ENCODE results near the gene SNPH.

The SNPH gene

DNA sequence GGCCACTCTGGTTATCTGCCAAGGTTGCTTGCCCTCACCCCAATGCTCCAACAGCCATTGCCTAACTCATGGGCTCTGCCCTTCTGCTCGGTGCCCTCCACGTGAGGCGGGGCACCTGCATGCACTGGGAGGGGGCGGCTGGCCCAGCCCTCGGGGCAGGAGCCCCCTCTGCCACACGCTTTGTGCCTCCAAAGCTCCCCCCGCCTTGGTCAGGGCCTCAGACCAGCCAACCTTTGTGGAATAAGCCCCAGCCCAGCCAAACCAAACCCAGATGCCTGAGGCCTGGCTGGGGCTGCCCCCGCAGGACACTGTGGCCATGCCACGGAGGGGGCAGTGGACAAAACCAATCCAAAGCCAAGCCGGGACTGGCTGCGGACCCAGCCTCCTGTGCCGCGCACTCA, 41.5 kb downstream of the SNPH start:
- DNase-seq: no peak

DNA sequence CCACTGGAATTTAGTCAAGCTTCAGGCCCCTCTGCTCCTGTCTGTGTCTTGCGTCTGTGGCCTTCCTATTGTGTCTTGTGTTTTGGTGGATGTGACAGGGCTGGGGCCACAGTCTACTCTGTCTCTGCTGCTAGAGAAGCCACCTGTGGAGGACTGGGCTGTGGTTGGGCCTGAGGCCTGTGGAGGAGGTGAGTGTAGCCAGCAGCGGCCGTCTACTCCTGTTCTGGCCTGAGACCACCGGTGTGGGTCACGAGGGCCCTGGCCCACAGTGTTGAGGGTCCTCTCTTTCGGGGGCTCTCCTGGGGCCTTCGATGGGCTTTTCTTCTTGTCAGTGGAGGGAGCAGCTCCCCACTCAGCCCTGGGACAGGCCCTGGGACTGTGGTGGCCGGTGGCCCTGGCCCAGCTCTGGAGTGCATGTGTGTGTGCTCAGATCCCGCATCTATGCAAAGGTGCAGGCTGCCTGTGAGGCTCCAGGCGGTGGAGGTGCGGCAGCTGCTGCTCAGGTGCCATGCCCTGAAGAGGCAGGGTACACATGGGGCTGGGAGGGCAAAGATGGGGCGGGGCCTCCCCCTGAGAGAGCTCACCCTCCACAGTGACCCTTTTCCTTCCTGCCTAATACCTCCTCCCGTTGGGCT, 42.1 kb downstream of the SNPH start:
- DNase-seq: no peak

DNA sequence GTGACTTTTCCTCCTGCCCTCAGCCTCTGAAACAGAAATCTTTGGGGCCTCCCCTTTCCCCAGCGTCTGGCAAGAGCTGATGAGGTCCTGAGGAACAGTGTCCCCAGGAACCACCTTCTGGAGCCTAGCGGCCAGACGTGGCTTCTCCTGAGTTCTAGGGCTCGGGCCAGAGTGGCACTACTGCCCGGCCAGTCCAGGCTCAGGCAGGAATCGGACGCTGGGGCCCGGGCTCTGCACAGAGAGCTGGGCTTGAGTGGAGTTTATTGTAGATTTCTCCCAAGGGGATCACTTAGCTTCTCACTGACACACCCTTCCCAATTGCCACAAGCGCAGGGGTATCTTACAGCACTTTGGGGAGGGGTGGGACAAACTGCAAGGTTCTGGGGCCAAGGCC, 42.6 kb downstream of the SNPH start:
- no peak for DNase-seq

DNA sequence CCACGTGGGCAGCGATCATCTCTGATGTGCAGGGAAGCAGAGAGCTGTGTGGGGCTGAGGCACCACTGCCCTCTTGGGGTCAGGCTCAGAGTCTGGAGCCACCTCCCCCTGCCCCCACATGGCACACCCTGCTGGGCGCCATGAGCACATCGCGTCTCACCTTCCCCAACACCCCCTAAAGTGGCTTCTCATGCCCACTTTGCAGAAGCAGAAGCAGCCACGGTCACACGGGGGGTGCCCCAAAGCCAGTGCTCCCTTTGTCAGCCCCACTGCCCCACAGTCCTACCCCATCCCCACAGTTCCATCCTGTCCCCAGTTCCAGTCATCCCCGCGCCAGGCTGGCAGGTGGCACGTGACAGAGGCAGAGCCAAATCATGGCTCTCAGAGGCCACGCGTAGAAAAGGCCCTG, 43.3 kb downstream of the SNPH start:
- no peak for DNase-seq

DNA sequence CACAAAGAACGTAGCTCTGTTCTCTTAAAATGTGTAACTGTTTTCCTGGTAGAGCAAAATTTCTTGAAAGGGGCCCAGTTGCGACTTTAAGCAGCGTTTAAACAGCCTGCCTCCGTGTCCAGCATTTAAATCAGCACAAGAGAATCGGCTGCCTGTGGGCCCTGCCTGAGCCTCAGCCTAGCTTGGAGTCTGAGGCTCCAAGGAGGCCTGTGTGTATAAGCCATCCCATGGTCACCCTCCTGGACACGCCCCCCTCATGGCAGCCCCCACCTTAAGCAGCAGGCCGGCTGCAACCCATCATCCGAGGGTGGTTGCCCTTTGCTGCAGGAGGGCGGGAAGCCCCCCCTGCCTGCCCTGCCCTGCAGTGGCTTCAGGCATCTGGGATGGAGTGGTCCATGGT, 44.0 kb downstream of the SNPH start:
- DNase-seq: no peak

DNA sequence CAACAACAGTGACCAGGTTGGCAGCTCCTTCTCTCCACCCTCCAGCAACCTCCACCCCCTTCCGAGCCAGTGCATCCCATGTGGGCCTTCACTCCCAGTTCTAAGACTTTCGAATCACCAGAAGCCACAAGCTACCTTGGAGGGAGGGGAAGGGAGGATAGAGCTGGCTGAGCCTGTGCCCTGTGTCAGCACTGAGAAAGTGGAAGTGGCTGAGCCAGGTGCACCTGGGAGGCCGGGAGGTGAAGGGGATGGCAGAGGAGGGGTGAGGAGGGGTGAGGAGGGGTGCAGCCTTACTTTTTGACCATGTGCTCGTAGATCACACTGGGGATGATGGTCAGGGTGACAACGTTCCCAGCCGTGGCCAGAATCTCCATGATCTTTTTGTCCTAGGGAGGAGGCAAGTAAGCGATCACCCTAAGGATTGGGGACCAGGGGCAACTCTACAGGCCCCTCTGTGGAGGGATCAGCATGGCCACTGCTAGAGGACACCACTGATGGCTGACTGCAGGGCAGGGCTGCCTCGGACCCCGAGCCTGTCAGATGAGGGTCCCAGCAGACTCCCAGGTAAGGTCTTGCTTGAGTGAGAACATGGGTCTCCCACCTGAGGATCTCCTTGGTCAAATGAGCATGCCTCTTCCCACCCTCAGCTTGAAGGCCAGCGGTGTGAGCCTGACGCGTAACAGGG, 44.6 kb downstream of the SNPH start:
- no peak for DNase-seq

DNA sequence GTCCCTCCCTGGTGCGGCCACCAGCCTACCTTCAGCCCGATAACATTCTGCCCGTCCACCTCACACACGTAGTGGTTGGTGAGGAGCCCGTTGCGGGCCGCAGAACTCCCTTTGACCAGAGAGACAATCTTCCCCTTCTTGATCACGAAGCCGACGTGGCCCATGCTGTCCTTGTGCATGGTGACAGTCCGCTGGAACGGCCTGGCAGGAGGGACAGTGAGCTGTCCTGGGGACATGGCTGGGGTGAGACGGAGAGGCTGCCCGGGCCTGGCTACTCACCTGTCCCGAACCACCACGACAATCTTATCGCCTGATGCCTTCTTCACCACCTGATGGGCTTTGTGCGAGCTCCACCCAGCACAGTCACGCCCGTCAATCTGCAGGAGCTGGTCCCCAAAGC, 46.2 kb downstream of the SNPH start:
- no peak for DNase-seq

DNA sequence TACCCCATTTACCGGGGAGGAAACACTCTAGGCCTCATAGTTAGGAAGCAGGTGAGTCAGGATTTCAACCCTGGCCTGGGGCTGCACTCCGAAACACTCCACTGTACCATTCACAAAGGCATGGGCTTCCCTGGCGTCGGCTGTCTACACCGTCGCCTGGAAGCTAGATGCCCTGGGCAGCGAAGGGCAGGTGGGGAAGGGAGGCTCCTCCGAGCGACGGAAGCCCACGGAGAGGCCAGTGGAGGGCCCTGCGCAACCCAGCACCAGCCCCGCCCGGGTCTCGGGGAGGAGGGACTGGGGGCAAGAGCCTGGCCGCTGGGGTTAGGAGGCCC, 46.8 kb downstream of the SNPH start:
- DNase-seq: no peak

DNA sequence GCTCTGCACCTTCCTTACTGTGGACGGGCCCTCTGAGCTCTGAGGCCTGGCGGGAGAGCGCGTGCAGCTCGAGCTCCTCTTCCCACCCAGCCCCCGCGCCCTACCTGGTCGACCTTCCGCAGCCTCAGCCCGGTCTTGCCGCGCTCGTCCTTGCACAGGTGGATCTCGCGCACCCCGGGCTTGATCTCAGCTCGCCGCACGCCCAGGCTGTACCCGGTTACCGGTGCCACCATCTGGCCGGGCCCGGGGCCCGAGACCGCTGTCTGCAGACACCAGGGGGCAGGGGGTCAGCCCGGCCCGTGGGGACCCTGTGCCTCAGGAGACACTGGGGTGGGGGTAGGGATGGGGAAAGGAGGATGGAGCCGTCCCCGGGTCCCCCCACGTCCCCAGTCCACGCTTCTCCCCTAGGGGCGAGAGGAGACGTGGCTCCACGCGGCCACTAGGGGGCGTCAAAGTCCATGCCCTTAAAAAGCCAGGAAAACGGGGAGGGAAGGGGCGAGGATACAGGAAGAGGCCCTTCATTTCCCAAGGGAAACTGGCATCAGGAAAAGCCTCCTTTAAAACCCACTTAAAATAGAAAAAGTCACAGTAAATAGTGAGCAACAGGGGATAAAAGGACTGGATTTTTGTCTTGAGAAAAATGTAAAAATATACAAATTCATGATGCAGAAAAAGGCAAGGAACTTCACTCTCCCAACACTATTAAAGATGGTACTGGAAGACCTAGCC, 47.3 kb downstream of the SNPH start:
- peak; percentile 60 to 64 for DNase-seq

DNA sequence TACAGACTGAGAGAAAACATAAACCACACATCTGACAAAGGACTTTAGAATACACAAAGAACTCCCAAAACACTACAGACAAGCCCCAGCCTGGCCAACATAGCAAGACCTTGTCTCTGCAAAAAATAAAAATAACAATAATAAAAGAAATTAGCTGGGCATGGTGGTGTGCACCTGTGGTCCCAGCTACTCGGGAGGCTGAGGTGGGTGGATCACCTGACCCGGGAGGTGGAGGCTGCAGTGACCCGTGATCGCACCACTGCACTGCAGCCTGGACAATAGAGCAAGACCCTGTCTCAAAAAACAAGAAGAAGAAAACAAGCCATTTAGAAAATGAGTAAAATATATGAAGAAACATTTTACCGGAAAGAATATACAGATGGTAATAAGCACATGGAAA, 49.7 kb downstream of the SNPH start:
- no peak for DNase-seq

DNA sequence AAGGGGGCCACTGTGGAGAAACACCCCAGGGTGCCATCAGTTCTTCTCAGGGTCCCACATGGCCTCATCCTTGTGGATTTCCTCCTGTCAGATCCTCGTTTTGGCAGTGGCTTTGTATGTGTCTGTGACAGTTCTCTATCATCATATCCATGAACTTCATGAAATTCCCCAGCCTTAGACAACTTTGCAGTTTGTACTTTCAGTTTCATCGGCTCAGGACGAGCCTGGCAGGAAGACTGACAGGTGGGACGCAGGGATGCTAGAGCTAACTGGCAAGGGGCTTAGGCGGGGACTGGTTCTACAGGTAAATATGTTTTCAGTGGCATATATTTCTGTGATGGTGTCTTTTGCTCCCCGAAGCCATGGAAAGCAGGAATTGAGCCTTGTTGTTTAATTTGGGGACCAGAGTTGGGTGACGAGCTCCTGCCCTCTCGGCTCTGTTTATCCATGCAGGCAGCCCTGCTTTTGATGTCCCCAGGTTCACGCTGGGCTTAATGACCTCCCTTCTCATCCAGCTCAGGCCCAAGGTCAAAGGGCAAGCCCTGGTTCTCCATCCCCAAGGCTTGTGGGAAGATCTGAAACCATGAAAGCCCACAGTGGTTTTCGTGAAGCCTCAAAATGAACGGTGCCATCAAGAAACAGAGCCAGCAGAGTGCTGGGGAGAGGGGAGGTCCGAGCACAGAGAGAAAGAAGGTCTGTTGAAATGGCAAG, 51.6 kb downstream of the SNPH start:
- no peak for DNase-seq

DNA sequence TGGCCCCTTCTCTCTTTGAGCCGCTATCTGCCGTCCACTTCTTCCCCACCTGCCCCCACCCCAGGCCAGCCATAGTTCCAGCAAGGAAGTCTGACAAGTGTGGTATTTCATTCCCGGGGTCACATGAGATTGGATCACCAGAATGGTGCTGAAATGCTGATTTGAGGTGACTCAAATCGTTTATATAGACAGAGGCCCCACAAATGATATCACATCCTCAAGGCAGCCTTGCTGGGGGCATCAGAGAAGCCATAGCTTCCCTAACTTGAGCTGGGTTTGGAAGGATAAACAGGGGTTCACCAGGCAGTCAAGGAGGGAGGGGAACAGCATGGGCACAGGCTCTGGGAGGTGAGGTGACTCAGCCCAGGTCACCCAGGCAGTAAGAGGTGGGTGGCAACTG, 53.0 kb downstream of the SNPH start:
- no peak for DNase-seq

DNA sequence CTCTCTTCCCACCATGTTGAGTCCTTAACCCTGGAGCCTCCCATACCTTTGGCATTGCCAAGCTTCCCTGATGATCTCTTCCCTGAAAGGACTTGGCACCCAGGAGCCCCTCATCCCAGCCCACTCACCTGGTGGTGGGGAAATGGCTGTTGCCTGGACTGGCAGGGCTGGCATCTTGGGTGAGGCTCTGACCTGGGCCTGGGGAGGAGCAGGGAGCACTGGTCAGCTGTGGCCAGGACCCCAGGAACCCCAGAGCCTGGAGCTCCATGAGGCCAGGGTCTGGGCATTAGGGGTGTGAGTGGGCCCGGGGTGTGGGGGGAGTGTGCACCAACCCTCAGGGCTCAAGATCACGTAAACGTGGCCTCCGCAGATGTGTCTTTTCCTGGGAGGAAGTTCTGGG, 53.4 kb downstream of the SNPH start:
- DNase-seq: no peak

DNA sequence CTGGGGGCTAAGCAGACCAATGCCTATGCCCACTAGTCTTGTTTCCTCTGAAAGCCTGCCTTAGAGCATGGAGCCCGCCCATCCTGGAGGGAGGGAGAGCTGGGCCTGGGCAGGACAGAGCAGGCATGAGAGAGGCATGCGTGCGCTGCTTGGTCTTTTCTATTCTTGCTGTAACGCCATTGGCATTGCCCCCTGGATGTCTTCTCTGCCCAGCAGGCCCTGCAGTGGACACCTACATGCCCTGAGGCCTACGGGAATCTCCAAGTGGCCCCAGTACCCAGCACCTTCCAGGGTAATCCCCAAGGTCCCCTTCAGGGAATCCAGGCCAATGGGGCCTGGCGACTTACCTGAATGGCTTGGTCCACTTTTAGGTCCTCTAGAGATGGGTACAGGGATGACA, 53.9 kb downstream of the SNPH start:
- DNase-seq: no peak

DNA sequence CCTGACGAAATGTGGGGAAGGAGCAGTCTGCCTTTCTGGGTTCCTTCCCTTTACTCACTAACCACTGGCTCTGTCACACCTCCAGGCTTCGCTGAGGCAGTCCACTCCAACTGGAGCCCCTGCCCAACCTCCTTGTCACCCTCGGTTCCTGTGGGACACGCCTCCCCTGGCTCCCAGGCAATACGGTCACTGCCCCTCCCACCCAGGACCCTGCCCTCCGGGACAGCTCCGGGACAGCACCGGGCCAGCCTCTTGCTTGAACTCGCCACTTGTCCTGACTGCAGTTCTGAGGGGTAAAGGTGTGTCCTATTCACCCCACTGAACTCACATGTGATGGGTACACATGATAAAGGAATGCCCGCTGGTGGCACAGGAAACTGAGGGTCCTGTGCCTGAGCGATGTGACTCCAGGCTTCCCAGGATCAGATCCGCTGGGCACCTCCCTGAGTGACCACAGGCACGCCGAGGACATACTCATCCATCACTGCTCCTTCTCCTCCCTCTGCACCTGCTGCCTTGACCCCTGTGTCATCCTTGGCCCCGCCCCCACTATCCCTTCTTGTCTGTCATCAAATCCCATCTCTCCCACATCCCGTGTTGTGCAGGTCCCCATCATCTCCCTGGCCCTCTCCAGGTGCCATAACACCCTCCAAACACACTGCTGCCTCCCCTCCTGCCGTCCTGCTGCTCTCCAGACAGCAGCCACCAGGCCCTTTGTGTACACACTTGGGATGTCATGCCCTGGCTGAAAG, 55.0 kb downstream of the SNPH start:
- no peak for DNase-seq

DNA sequence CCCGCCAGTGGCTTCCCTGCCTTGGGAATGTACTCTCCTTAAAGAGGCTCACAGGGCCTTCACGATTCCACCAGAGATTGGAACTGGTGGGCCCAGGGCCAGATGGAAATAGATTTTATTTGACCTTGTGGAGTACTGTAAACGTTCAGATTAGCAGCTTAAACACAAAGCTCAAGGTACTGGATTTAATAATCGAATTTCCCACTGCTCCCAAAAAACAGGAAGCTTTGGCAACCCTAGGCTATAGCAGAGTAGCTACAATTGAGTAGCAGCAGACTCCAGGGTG, 55.5 kb downstream of the SNPH start:
- DNase-seq: no peak

DNA sequence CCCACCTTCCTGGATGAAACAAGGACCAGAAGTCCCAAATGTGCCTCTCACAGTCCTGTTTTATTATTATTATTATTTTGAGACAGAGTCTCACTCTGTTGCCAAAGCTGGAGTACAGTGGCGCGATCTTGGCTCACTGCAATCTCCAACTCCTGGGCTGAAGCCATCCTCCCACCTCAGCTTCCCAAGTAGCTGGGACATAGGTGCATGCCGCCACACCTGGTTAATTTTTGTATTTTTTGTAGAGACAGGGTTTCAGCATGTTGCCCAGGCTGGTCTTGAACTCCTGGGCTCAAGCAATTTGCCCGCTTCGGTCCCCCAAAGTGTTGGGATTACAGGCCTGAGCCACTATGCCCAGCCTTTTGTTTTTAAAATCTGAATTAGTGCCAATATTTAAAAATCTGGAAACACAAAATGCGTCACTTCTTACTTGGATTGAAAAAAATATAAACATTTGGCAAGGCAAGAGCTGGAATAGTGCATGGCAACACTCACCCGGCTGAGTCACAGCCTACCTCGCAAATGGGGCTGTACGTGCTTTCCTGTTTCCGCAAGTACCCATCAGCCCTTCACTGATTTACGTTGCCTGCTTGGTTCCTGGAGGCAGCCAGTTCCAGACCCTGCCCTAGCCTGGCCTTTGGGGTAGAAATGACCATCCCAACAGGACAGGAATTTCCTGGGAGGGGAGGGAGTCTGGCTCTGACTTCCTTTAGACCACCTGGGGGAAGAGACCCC, 56.6 kb downstream of the SNPH start:
- DNase-seq: peak in 1 of 2 donors; percentile 48

DNA sequence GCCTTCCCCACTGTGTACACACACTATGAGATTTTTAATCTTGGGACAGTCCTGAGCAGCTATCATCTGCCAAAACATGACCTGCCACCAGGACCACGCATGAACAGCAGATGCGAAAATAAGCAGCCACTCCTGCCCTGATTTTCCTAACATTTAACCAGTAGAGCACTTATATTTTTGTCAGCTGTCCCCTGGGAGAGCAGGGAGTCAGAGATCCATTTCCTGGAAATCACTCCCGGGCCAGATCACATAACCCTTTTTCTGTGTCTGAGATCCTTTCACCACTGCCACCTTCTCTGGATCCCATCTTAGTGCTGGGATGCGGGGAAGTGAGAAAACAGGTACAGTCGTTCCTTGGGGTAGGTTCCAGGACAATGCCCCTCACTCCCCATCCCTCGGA, 57.2 kb downstream of the SNPH start:
- DNase-seq: no peak

DNA sequence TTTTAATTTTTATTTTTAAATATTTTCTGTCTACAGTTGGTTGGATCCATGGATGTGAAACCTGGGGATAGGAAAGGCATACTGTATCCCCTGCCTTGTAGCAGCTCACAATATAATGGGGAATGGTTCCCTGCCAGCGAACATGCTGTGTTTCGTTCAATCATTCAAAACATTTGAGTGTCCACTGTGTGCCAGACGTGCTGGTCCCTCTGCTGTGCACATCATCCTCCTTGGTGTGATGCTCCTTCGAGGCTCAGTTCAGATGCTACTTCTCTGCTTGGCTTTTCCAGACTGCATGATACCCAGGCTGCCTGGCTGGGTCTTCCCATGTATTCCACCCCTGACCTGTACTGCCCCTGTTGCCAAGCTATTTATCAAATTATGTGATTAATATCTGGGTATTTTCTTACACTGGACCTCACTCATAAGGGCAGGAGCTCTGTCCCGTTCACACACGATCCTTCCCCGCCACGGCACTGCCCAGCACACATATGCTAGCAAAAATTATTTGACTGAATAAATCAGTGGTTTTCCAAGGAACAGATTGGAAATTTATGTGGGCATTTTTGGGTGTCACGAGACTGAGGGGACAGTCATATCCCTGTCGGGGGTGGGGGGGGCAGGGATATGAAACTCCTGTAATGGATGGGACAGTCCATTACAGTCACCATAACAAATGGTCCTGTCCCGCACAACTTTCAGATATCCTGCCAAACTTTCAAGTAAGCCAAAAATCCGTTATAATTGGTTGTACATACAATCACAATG, 57.9 kb downstream of the SNPH start:
- no peak for DNase-seq

DNA sequence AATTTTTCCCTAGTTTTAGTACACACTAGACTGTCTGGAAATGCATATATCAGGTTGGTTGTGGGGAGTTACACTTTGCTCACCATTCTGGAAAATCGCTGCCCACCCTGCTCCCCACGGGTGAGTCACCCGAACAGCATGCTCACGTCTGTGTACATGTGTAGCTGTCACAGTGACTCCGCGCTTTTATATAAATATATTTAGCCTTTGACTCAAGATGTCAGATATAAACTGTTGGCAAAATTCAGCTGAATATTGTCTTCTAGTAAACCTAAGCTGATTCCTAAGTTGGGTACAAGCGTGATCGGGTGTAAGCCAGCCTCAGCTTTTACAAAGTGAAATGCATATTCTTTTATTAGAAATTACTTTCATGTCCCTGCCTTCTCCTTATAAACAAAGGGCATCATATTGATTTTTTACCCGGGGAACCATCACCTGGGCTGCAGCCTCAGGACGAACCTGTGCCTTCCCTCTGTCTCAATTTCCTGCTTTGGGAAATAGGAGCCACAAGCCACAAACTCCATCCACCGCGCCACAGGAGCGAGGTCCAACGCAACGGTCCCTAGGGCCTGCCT, 58.6 kb downstream of the SNPH start:
- peak in 1 of 2 donors; percentile 50 for DNase-seq

All from CD4-positive, alpha-beta T cell treated with Interleukin-4 for 1 hour (primary cell).